Neural progenitor cell (in vitro differentiated cells): ENCODE measurements around the gene LMF1.

Experiments
- CTCF ChIP-seq: fragments of 200-600 bp; sonication (generic); IDR thresholded peaks from 2 replicates; pipeline ENCODE4 v1.5.1; 2017; ENCODE audit warnings: antibody characterized with exemption, mild to moderate bottlenecking
- EZH2 ChIP-seq: fragments of 200-600 bp; sonication (generic); IDR thresholded peaks from 2 replicates; pipeline ENCODE4 v1.6.1; 2017; ENCODE audit warnings: antibody characterized with exemption, mild to moderate bottlenecking, moderate library complexity
- EZH2phosphoT487 ChIP-seq: fragments of 200-600 bp; sonication (generic); IDR thresholded peaks from 2 replicates; pipeline ENCODE4 v1.6.1; 2017; ENCODE audit warnings: antibody characterized with exemption

GRCh38 chr16:975291-975690 is 4.5 kb upstream of the LMF1 start:
- TF ChIP-seq CTCF (no peak), EZH2 (no peak), EZH2phosphoT487 (no peak)
